Measurements from ENCODE around the gene PRKAG1.

Gene PRKAG1

GRCh38 chr12:49000346-49000745 is 18.2 kb downstream of the PRKAG1 start:
- no peak for DNase-seq

- peak; percentile 92 for DNase-seq
Observed at GRCh38 chr12:48999371-49000131, 19.0 kb downstream of the PRKAG1 start, which contains the start of gene DDN. Gene DDN, minus strand, starts transcription at chr12:48999375. Its CDS starts 88 bp downstream, at chr12:48999287.

- DNase-seq, result peak; percentile 74
Observed at GRCh38 chr12:48998497-48999353, 19.9 kb downstream of the PRKAG1 start.

GRCh38 chr12:48997719-48998496 is 20.7 kb downstream of the PRKAG1 start:
- DNase-seq, result peak; percentile 82

GRCh38 chr12:48996794-48997718 is 21.5 kb downstream of the PRKAG1 start:
- DNase-seq, result peak; percentile 78

GRCh38 chr12:48995086-48995879 is 23.3 kb downstream of the PRKAG1 start:
- peak; percentile 70 for DNase-seq

- no peak for DNase-seq
Observed at GRCh38 chr12:48994224-48995085, 24.1 kb downstream of the PRKAG1 start.

- no peak for DNase-seq
Observed at GRCh38 chr12:48993787-48994186, 24.8 kb downstream of the PRKAG1 start.

- DNase-seq, result no peak
Observed at GRCh38 chr12:48991247-48992050, 27.1 kb downstream of the PRKAG1 start.

GRCh38 chr12:48990552-48990951 is 28.0 kb downstream of the PRKAG1 start:
- no peak for DNase-seq

- peak; percentile 77 for DNase-seq
Observed at GRCh38 chr12:48988030-48988649, 30.4 kb downstream of the PRKAG1 start.

- DNase-seq, result no peak
Observed at GRCh38 chr12:48986720-48987291, 31.8 kb downstream of the PRKAG1 start.

GRCh38 chr12:48985901-48986300 is 32.7 kb downstream of the PRKAG1 start:
- no peak for DNase-seq

- DNase-seq, result no peak
Observed at GRCh38 chr12:48985475-48985897, 33.1 kb downstream of the PRKAG1 start.

- DNase-seq, result no peak
Observed at GRCh38 chr12:48982397-48983080, 36.0 kb downstream of the PRKAG1 start.

- DNase-seq, result no peak
Observed at GRCh38 chr12:48981757-48982157, 36.8 kb downstream of the PRKAG1 start.

GRCh38 chr12:48980953-48981756 is 37.4 kb downstream of the PRKAG1 start:
- DNase-seq, result peak; percentile 67
